Stimulated activated CD4-positive, alpha-beta T cell treated with anti-CD3 and anti-CD28 coated beads, Interleukin-4, amount 100 ng/mL, for 24 hours (primary cell): ENCODE results near the gene ZNF341.

Experiments
- DNase-seq: peaks from one replicate; pipeline ENCODE4 v3.0.0-alpha.2; 2020

The ZNF341 gene

DNA sequence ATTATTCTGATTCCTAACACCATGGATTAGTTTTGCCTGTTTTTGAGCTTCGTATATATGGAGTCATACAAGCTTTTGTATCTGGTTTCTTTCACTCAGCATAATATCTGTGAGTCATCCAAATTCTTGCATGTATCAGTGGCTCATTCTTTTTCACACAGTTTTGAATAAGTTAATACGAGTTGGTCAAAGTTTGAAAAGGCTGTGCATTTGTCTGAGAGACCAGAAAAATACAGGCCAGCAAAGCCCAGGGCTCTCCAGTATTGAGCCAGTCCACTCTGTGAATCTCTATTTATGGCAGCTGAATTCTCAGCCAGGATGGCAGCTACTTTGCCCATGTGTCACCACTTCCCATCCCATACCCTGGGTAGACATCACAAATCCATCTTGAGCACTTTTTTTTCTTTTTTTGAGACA lies 72.1 kb downstream of the ZNF341 start:
- no peak for DNase-seq

DNA sequence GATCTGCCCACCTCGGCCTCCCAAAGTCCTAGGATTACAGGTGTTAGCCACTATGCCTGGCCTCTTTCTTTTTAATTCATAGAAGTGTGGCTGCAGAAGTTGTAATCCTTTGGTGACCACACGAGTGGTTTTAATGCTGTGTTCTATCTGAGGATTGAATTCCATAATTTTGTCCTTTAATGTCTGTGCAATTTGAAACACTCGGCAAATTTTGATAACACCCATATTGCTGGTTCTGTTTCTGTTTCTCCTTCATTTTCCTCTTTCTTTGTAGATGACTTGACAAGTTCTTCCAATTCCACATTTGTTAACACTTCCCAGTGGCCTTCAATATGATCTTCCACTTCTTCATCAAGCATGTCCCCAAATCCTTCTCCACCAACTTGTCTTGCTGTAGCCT lies 76.6 kb downstream of the ZNF341 start:
- DNase-seq, result no peak

DNA sequence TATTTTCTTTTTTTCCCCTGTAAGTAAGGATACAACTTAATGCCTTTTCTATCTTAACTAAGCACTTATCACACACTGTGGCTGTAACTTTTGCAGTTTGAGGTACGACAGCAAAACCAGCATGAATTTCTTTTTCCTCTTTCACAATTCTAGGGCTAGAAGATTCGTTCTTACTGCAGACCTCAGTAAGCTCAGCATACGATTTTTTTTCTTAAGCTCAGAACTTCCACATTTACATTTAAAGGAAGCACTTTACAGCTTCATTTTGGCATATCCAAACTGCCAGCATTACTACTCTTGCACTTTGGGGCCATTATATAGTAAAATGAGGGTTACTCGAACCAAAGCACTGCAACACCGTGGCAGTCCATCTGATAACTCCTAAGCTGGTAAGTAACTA lies 78.5 kb downstream of the ZNF341 start:
- no peak for DNase-seq

DNA sequence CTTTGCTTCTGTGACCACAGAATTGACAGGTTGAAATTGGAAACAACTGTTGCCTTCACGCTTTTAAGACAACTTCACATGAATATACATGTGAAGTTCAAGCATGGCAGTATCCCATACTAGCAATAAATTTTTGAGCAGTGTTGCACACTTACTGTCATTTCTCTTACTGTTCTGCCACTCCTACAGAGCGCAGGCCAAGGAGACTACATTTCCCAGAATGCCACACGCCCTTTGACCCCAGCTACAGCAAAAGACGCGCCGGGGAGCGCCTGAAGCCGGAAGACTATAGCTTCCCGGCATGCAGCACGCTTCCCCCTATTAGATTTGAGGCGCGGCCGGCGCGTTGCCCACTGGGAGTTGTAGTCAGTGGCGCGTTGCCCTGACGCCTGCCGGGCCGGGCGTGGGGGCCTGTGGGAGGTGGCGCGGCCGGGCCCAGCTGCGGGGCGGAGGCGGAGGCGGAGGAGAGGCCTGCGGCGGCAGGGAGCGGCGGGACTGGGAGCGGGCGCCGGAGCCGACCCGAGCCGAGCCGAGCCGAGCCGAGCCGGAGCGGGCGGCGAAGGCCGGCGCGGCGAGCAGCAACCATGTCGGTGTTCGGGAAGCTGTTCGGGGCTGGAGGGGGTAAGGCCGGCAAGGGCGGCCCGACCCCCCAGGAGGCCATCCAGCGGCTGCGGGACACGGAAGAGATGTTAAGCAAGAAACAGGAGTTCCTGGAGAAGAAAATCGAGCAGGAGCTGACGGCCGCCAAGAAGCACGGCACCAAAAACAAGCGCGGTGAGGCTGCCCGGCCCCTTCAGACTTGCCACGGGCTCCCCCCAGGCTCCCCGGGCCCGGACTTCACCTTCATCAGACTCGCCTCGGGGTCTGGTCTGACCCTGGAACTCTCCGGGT lies 79.3 kb downstream of the ZNF341 start, which contains the start of gene CHMP4B:
Gene CHMP4B (plus strand): TSS at position 464 of the 891 bp plus-strand sequence. CDS start 121 bp downstream, at position 585.
- peak; percentile 98 for DNase-seq

DNA sequence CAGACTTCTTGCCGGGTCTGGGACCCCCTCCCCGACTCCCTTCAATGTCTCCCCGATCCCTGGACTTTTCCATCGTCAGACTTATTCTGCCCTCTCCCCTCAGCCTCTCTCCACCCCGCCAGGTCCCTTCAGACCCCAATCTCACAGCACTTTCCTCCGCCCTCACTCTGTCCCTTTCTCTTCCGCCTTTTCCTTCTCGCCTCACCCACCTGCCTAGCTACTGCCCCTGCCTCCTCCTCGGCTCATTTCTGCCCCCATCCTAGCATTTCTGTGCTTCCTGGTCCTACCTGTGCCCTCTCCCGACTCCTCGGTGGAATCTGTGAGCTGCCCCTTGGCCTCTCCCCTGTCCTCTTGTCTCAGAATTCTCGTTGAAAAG lies 80.0 kb downstream of the ZNF341 start:
- DNase-seq, result peak; percentile 6

DNA sequence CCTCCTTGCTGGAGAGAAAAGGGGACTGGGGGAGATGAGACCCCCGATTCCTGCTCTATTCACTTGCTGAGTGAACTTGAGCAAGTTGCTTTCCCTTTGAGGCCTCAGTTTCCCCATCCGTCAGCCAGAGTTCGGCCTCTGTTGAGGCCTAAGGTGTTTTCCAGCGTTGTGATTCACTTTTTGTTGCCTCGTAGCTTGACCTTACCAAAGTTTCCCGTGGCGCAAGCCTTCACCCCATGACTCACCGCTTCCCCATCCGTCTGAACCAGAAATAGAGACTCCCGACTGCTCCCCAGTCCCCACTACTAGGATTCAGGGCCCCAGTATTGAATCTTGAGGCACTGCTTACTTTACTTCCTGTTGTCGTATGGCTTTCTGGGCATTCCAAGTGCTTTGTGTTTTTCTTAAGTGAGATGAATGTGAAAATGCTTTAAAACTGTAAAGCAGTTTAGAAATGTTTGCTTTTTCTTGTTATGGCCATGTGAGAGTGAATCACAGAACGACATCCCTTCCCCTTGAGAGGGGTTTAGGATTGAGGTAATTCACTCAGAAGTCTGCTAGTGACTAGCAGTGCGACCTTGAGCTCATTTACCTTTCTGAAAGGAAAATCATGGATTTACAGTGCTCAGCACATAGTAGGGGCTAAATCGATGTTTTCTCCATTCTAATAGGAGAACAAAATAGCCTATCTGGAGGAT lies 80.5 kb downstream of the ZNF341 start:
- DNase-seq, result peak; percentile 39

DNA sequence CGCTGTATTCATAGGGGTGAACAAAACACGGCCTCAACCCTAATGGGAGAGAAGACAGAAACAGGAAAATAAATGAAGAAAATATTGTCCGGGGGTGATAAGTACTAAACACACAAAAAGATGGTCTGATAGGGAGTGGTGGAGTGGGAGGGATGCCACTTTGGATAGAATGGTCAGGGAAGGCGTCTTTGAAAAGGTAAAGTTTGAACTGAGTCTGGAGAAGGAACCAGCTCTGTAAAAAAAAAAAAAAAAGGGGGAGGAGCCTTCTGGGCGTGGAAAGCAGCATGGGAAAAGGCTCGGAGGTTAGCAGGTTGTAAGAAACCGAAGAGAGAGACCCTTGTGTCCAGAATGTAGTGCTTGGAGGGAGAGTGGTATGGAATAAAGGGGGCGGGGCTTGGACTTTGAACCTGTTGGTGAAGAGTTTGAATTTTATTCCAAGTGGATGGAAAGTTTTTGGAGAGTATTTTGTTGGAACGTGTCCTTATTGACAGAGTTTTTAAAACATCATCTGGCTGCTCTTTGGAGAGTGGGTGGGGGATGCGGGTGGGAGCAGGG lies 81.2 kb downstream of the ZNF341 start:
- no peak for DNase-seq

DNA sequence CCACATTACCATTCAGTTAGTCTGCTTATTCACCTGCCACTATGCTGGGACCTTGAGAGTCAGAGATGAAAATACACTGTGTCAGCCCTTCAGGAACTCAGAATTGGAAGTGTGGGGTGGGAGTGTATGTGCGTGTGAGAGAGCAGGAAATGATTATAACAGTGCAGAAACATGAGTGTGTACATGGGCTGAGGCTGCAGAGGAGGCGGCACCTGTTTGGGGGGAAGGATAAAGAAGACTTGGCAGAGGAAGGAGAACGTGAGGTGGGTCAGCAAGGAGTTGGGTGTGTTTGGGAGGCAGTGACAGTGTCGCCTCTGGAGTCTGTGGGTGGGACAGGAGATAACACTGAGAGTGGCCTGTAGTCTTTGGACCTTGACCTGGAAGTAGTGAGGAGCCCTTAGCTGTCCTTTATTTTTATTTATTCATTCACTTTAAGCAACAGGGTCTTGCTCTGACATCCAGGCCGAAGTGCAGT lies 82.5 kb downstream of the ZNF341 start:
- DNase-seq, result peak; percentile 15

DNA sequence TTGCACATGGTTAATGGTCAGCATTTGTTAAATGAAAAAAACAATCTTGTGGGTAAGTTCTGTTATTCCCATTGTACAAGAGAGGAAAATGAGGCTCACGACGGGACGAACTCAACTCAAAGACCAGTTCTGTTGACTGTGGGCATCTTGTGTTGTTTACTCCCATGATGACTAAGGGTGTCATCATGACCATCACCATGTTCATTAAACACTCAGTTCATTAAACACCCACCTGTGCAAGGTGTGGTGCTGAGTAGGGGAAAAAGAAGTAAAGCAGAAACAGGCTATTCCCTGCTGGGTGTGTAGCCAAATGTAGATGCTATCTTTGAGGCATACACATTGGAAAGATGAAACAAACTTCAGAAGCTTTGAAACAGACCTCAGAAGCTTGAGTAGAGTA lies 83.9 kb downstream of the ZNF341 start:
- DNase-seq, result no peak

DNA sequence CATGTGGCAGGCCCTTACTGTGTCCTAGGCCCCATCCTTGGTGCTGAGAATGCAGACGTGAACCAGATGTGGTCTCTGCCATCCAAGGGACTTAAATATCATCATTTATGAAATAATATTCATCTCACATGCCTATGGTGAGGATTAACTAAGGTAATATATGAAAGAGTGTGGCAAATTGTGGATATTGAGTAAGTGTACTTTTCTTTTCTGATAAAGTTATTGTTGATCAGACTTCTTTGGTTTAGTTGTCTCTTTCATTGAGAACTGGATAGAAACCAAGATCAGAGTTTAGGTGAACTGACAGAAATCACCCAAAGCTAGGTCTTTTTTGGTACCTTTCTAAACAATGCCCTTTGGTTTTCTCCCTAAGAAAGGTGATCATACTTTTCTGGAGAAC lies 84.4 kb downstream of the ZNF341 start:
- no peak for DNase-seq

DNA sequence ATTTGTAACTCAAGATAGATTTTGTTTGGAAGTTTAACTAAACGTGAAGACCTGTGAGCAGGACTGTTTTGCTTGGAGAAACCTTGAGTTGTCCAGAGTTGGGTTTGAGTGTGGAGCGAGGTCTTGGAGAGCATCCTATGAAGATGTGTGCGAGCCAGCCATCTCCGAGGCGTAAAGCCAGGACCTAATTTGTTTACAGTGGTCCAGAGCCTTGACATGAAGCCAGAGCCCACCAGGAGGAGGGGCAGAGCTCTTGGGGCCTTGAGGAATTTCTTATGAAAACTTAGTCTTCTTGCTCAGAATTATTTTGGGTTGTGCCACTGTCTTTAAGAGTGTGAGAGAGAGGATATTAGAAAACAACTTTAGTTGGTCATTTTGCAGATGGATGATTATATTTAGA lies 85.6 kb downstream of the ZNF341 start:
- no peak for DNase-seq

DNA sequence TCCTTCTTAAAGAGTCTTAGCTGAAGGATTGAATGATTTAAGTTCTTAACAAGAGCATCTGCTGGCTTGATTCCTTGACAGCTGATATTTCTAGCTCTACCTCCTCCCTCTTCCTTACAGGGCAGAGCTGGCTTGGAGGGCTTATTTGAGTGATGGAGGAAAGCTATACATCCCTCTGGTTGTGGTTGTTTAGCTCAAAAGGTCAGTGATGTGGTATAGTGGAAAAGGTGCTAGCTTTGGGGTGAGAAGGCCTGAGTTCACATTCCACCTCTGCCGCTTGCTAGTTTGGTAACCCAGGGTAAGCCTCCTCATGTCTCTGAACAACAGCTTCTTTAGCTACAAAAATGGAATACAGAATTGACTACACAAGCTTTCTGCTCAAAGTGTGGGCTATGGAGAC lies 87.7 kb downstream of the ZNF341 start:
- DNase-seq, result no peak

DNA sequence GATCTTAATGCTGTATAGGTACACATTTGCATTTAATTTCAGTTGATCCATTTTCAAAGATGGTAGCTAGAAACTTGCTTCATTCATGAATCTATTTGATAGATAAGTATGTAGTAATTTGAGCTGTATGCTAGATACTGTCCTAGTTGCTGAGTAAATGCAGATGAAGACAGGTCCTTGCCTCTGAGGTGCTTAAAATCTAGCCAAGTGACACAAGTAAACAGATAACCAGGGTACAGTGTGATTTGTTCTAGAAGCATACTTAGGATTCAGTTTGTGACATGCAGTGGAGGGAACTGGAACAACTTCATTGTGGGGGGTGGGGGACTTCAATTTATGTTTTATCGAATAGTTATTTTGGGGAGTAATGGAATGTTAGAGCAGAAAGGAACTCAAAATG lies 88.6 kb downstream of the ZNF341 start:
- DNase-seq, result no peak

DNA sequence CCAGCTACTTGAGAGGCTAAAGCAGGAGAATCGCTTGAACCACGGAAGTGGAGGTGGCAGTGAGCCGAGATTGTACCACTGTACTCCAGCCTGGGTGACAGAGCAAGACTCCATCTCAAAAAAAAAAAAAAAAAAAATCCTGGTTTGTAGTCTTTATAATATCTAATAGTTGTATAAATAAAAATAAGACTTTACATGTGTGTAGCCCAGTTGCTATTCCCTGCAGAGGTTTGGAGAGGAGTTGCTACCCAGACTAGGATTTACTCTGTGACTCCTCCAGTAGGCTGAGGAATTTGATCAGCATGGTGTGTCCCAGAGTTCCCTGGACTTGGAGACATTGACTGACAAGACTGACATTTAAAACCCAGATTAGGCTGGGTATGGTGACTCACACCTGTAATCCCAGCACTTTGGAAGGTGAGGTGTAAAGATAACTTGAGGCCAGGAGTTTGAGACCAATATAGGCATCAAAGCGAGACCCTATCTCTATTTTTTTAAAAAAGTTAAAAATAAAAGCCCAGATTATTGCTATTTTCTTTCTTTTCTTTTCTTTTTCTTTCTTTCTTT lies 89.6 kb downstream of the ZNF341 start:
- DNase-seq, result no peak

DNA sequence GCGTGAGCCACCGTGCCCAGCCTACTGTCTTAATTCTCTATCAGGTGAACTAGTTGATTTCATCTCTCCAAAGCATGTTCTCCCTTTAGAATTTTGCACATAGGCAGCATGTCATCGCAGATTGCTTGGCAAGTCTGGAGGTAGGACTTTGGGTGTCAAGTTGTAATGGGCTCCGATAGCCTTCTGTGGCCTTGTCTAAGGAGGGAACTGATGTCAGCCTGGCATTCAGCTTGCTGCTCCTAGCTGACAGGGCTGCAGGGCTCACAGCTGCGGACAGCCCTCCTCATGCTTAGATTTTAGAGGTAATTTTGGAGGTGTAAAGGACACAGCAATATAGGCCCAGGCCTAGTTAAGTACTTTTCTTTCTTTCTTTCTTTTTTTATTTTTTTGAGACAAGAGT lies 90.6 kb downstream of the ZNF341 start:
- DNase-seq, result no peak

DNA sequence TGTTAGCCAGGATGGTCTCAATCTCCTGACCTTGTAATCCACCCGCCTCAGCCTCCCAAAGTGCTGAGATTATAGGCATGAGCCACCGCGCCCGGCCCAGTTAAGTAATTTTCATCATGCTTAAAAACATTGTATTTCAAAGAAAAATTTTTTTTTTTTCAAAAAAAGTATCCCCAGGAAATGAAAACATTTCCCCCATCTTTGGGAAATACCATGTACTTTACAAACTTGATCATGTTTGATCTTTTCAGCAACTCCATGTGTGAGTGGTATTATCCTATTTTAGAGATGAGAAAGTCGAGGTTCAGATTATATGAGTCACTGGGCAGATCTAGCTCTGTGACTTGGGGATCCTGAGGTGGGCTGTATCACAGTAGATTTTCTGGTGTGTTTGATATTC lies 91.2 kb downstream of the ZNF341 start:
- DNase-seq, result no peak

DNA sequence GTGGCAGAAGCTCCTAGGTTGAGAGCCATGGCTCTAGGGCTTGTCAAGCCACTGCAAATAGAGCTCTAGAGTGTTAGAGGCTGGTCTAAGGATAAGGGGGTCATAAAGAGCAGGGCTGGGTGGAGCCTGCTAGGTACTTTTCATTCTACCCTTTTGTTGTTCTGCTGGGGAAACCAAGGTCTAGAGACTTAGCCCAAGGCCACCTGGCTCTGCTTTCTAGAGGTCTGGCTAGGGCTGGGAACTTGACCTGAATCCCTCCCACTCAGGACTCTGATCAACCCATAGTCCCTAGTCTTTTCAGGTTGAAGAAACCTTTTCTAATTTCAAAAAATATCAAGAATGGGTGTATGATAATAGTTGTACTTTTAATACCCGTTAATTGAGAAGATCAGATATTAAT lies 93.1 kb downstream of the ZNF341 start:
- DNase-seq, result no peak

DNA sequence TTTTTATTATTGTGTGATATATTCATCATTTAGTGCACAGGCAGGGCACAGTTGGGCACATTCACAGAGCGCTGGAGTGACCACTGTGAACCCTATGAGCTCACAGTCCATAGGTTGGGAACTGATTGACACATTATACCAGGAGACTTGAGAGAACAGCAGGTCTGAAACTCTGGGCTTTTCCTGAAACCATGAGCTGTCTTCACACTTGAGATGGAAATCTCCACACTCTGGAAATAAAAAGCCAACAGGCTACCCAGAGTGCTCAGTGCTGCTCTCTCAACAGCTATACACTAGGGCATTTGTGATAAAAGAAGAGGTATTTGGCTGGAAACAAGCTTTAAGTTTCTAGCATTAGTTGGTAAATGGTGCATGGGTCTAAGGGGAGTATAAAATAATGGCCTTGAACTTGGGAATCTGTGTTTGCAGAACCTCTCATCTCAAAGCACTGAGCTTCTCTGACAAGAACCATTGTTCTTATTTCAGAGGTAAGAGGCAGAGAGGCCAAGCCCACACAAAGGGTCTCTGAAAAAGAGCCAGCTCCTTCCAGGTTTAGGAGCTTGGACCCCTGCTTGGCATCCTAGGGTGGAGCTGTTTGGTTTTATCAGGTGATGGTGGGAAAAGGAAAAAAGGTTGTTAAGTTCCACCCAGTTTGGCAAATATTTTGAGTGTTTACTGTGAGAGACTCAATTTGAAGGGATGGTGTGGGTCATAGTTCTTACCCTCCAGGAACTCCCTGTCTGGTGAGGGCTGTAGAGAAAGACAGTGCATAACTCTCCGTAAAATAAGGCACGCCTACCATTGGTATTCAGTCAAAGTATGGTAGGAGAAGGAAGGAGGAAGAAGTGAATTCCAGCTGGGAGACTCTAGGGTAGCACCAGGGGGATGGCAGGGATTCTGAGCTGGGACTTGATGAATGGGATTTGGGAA lies 93.8 kb downstream of the ZNF341 start:
- no peak for DNase-seq

DNA sequence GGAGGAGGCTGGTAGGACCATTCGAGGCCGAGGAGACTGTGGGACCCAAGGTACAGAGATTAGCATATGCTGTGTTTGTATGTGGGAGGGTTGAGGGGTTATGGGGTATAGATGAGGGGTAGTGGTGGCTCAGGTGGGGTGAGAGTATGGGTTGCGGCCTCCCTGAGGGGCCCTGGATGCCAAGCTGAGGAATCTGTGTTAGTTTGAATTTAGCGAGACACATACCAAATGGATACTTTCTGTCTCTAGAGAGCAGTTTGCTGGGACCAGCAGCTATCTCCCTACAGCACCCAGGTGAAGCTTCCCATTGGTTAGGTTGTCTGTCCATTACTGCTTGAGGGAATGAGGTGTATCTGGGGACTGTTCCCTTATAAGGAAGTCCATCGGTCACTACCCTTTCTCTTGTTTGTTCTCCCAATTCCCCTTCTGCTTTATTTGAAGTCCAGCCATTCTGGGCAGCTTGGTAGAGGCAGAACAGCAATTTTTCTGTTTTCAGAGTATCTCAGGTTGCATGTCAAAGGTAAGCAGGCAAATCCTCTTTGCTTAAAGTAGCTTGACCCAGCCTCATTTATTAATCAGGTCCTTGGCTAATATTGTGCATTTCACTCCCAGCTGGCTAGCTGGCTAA lies 94.6 kb downstream of the ZNF341 start:
- DNase-seq, result no peak

DNA sequence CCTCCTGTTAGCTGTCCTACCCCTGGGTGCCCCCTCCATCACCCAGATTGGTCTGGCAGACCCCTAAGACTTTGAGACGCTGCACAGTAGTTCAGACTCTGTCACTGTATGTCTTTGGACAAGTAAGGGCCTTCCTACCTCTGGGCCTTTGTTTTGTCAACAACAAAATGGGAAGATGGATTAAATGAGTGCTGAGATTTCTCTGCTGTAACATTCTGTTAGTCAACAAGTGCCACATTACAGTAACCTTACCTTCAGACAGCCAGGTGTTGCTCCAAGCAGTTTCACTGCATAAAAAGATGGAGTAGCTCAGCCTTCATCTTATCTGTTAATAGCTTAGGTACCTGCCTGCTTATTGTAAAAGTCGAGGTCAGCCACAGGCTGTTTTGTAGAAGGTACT lies 95.3 kb downstream of the ZNF341 start:
- DNase-seq, result no peak

DNA sequence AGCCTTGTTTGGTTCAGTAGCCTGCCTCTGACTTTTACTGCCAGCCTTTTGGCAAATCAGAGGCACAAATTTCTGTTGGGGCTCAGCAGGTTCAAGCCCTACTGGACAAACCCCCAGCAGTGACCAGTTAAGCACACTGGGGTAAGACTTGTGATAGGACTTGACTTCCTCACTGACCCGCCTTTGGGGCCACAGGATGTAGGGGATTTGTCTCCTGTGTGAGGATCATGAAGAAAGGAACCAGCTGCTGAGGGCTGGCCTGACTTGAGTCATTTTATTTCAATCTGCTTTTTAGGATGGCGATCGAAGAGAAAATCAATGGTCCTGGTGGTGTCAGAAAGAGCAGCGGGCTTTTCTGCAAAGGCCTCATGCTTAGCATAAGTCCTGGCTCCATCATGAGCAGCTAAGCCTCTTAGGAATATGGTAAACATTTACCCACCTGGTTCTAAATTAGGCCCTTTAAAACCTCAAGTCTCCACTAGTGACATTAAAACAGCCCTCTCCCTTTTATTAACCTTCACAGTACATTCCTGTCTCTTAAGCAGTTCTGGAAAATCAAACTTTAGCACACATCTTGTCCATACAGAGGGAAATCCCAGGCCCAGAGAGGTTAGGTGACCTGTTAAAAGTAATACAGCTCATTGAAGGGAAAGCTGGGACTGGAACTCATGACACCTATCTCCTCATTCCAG lies 96.0 kb downstream of the ZNF341 start:
- DNase-seq, result no peak
